MCF 10A (cell line): ENCODE data around the gene HOXB3. TPM values are rescaled to one million over a fixed set of nuclear protein-coding genes. Genes with fewer than 3 reads are reported as not detected.
A peak's percentile ranks its signal among the peaks of the same experiment; 100 is the strongest.

Source experiments
- BruUV-seq: library from RNA; stranded (reverse); fragments of 400-500 nt; replicated peaks from 2 replicates; lab custom pipeline; 2021; lab: Mats Ljungman, UMichigan
- CTCF ChIA-PET: fragments of 300-600 bp; sonication (Branson Sonifier 250); formaldehyde crosslinking; extraction: SDS; loops from one replicate; lab custom pipeline; 2021; ENCODE audit warnings: antibody characterized with exemption, inconsistent platforms; lab: Yijun Ruan, JAX
- POLR2A ChIA-PET: fragments of 300-600, 350-650 bp; sonication (Branson Sonifier 250); formaldehyde crosslinking; extraction: SDS; loops from one replicate; lab custom pipeline; 2020; ENCODE audit warnings: antibody characterized with exemption, inconsistent platforms; lab: Yijun Ruan, JAX
- DNase-seq: peaks from one replicate; pipeline ENCODE4 v3.0.0-alpha.2; 2018; ENCODE audit not compliant: unreplicated experiment
- H3K27ac Mint-ChIP-seq: one replicate; pipeline ENCODE4 v1.8.0; 2022; ENCODE audit warnings: mild to moderate bottlenecking, low read depth, mixed read lengths; ENCODE audit not compliant: unreplicated experiment
- H3K27me3 Mint-ChIP-seq: one replicate; pipeline ENCODE4 v1.8.0; 2022; ENCODE audit warnings: mixed read lengths; ENCODE audit not compliant: insufficient read depth, unreplicated experiment
- H3K36me3 Mint-ChIP-seq: one replicate; pipeline ENCODE4 v1.8.0; 2022; ENCODE audit warnings: mild to moderate bottlenecking, moderate library complexity, mixed read lengths; ENCODE audit not compliant: insufficient read depth, unreplicated experiment
- H3K4me1 Mint-ChIP-seq: one replicate; pipeline ENCODE4 v1.8.0; 2022; ENCODE audit warnings: mixed read lengths; ENCODE audit not compliant: insufficient read depth, unreplicated experiment
- H3K4me3 Mint-ChIP-seq: one replicate; pipeline ENCODE4 v1.8.0; 2022; ENCODE audit warnings: mild to moderate bottlenecking, moderate library complexity, mixed read lengths; ENCODE audit not compliant: unreplicated experiment
- H3K9me3 Mint-ChIP-seq: one replicate; pipeline ENCODE4 v1.8.0; 2022; ENCODE audit warnings: mixed read lengths; ENCODE audit not compliant: unreplicated experiment
- intact Hi-C: fragments of 100-400 bp; cut with micrococcal nuclease; formaldehyde crosslinking; loops from 2 replicates; pipeline ENCODE4 v1.14.1; 2022
- total RNA-seq: library from RNA; stranded (reverse); gene quantifications from 2 replicates; pipeline ENCODE4 v1.2.3, GENCODE V29; 2022
- TF ChIP-seq, protein P1 (sequence below): fragments of 200-600 bp; IDR thresholded peaks from one replicate; pipeline ENCODE4 v1.8.0; 2022; ENCODE audit warnings: antibody characterized with exemption, mild to moderate bottlenecking; ENCODE audit not compliant: unreplicated experiment

HOXB3 gene
- total RNA-seq, 1 experiment from 2014 or later = 0.79 TPM

GRCh38 chr17:48555258-48556228 is 34.5 kb downstream of the HOXB3 start:
- BruUV-seq = no TSS peak
- Mint-ChIP-seq H3K27ac (no peak overlapping the region), H3K4me1 (peaks cover 17% of the 10 kb centered on the region)

GRCh38 chr17:48554412-48555257 is 35.4 kb downstream of the HOXB3 start:
- peaks cover 17% of the 10 kb centered on the region for H3K4me1 Mint-ChIP-seq
- CTCF ChIA-PET = interaction anchor here (0.6 to 0.7 kb wide), 4 partner anchors 103 to 478 kb away, joined by 3 read pairs; no protein-coding TSS in a partner anchor
- H3K27ac Mint-ChIP-seq = peak overlapping the region; percentile 66

More at GRCh38 chr17:48555258-48556228, 34.5 kb downstream of the HOXB3 start:
- H3K27me3 Mint-ChIP-seq = peaks cover 13% of the 10 kb centered on the region
- peak overlapping the region; percentile 58 for H3K4me3 Mint-ChIP-seq
- DNase-seq = no peak
- TF ChIP-seq, protein P1, sequence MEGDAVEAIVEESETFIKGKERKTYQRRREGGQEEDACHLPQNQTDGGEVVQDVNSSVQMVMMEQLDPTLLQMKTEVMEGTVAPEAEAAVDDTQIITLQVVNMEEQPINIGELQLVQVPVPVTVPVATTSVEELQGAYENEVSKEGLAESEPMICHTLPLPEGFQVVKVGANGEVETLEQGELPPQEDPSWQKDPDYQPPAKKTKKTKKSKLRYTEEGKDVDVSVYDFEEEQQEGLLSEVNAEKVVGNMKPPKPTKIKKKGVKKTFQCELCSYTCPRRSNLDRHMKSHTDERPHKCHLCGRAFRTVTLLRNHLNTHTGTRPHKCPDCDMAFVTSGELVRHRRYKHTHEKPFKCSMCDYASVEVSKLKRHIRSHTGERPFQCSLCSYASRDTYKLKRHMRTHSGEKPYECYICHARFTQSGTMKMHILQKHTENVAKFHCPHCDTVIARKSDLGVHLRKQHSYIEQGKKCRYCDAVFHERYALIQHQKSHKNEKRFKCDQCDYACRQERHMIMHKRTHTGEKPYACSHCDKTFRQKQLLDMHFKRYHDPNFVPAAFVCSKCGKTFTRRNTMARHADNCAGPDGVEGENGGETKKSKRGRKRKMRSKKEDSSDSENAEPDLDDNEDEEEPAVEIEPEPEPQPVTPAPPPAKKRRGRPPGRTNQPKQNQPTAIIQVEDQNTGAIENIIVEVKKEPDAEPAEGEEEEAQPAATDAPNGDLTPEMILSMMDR = no peak
- intact Hi-C loops = no loop called here
- POLR2A ChIA-PET = interaction anchor here (0.6 to 1.5 kb wide), 2 partner anchors 12 to 308 kb away, joined by 3 to 4 read pairs; no protein-coding TSS in a partner anchor
- no peaks in the 10 kb centered on the region for H3K36me3 Mint-ChIP-seq
- no peaks in the 10 kb centered on the region for H3K9me3 Mint-ChIP-seq
- CTCF ChIA-PET = interaction anchor here (0.5 to 0.6 kb wide), 3 partner anchors 95 to 479 kb away, joined by 3 to 4 read pairs (median 3); no protein-coding TSS in a partner anchor

DNA sequence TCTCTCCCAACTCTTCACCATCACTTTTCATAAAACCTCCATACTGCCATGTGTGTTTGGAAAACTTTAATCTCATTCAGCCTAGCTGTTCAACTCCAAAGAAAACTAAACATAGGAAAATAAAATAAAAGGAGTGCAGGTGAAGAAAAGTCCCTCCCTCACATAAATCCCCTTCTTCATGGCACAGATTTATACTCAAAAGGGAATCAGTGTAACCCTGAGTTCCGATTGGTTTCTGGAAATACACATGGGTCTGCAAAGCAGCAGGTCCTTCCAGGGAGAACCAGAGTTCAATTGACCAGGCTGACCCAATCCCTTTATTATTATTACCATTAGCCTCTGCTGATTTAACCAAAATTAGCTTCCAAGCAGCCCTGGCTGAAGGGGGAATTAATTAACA is 36.2 kb downstream of the HOXB3 start:
- intact Hi-C loops = no loop called here
- no peak overlapping the region for H3K27ac Mint-ChIP-seq
- POLR2A ChIA-PET = interaction anchor here (1.5 kb wide), 1 partner anchor 10 kb away, joined by 4 read pairs; no protein-coding TSS in a partner anchor

More at GRCh38 chr17:48554412-48555257, 35.4 kb downstream of the HOXB3 start:
- intact Hi-C loops = no loop called here
- H3K9me3 Mint-ChIP-seq = no peaks in the 10 kb centered on the region
- DNase-seq = no peak
- peak overlapping the region; percentile 58 for H3K4me3 Mint-ChIP-seq
- no peaks in the 10 kb centered on the region for H3K36me3 Mint-ChIP-seq
- TF ChIP-seq, protein P1 = no peak
- peaks cover 13% of the 10 kb centered on the region for H3K27me3 Mint-ChIP-seq
- POLR2A ChIA-PET = interaction anchor here (0.6 to 1.5 kb wide), 2 partner anchors 11 to 452 kb away, joined by 4 read pairs; no protein-coding TSS in a partner anchor
- no TSS peak for BruUV-seq

More for the DNA sequence above, 36.2 kb downstream of the HOXB3 start:
- DNase-seq = no peak
- CTCF ChIA-PET = interaction anchor here (0.6 to 0.7 kb wide), 3 partner anchors 21 to 249 kb away, joined by 3 to 6 read pairs (median 3); no protein-coding TSS in a partner anchor
- Mint-ChIP-seq H3K9me3 (no peaks in the 10 kb centered on the region), H3K4me1 (peaks cover 17% of the 10 kb centered on the region), H3K27me3 (peaks cover 9% of the 10 kb centered on the region), H3K36me3 (no peaks in the 10 kb centered on the region), H3K4me3 (no peak overlapping the region)
- TF ChIP-seq, protein P1 = no peak
- no TSS peak for BruUV-seq
